Keratinocyte (primary cell): ENCODE results near the gene PDE6A.

Experiments
- EZH2 ChIP-seq: IDR thresholded peaks from one replicate; pipeline ENCODE4 v1.6.1; 2012; ENCODE audit warnings: inconsistent platforms, mild to moderate bottlenecking, low read length, moderate library complexity
- TF ChIP-seq, protein P1 (sequence below), 3 experiments: IDR thresholded peaks in 1 of 3; conservative IDR thresholded peaks in 1 of 3; optimal IDR thresholded peaks in 1 of 3; 2 replicates in 2 of 3; 3 replicates in 1 of 3; pipeline versions ENCODE3 to v1.5.1; 2011; ENCODE audit warnings: low read length in 3 of 3, mild to moderate bottlenecking in 3 of 3, moderate library complexity in 2 of 3, control low read depth in 1 of 3, inconsistent platforms in 1 of 3; ENCODE audit not compliant: insufficient read depth in 2 of 3; ENCODE audit errors: extremely low read depth in 1 of 3

DNA sequence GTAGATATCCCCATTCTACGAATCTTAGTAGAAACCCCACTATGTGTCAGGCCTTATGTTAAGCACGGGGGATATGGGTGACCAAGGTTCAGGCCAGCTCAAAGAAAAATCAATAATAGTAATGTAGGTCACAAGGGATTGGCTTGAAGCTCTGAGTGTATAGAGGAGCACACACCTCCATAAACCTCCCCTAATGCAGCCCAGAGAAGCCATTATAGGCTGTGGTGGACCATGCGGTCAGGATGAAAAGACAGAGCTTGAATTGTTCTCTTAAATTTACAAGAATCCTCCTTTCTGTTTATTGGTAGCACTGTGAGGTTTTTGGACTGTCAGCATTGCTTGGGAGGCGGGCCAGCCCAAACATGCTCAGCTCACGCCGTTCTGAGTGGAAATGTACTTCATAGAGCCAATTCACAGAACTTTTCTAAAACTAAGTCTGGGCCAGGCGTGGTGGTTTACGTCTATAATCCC lies 9.1 kb downstream of the PDE6A start:
- TF ChIP-seq EZH2 = no peak
- TF ChIP-seq, protein P1, sequence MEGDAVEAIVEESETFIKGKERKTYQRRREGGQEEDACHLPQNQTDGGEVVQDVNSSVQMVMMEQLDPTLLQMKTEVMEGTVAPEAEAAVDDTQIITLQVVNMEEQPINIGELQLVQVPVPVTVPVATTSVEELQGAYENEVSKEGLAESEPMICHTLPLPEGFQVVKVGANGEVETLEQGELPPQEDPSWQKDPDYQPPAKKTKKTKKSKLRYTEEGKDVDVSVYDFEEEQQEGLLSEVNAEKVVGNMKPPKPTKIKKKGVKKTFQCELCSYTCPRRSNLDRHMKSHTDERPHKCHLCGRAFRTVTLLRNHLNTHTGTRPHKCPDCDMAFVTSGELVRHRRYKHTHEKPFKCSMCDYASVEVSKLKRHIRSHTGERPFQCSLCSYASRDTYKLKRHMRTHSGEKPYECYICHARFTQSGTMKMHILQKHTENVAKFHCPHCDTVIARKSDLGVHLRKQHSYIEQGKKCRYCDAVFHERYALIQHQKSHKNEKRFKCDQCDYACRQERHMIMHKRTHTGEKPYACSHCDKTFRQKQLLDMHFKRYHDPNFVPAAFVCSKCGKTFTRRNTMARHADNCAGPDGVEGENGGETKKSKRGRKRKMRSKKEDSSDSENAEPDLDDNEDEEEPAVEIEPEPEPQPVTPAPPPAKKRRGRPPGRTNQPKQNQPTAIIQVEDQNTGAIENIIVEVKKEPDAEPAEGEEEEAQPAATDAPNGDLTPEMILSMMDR (optimal IDR thresholded peaks at IDR 0.05 in 1 of 3, IDR thresholded peaks at IDR 0.05 in 1 of 3, conservative IDR thresholded peaks at IDR 0.05 in 1 of 3; ENCODE audit: extremely low read depth in 1 of 3, insufficient read depth in 2 of 3, low read length in 3 of 3) = no peak
